A549 (cell line): ENCODE data around the gene IQCC.

Experiments
- CHD2 ChIP-seq: fragments of 150-350 bp; IDR thresholded peaks from 2 replicates; pipeline ENCODE4 v1.6.1; 2014; ENCODE audit warnings: low read length; ENCODE audit not compliant: partially characterized antibody
- CTCF ChIP-seq: fragments of >200 bp; sonication (Bioruptor Twin); formaldehyde crosslinking; IDR thresholded peaks from 3 replicates; pipeline ENCODE4 v1.5.1; 2016
- EHMT2 ChIP-seq: fragments of 200-600 bp; sonication (generic); IDR thresholded peaks from 2 replicates; pipeline ENCODE4 v1.6.1; 2016; ENCODE audit warnings: antibody characterized with exemption, low read depth, mild to moderate bottlenecking, moderate library complexity
- EP300 ChIP-seq, 2 experiments: fragments of >200 bp; sonication (Bioruptor Twin); formaldehyde crosslinking; IDR thresholded peaks; 2 replicates in 1 of 2; 3 replicates in 1 of 2; pipeline ENCODE4 v1.6.1; 2016 to 2017
- JUN ChIP-seq, 2 experiments: fragments of >200 bp; sonication (Bioruptor Twin); formaldehyde crosslinking; IDR thresholded peaks; 2 replicates in 1 of 2; 3 replicates in 1 of 2; pipeline ENCODE4 v1.6.1; 2016 to 2017
- JUNB ChIP-seq: fragments of >200 bp; sonication (Bioruptor Twin); formaldehyde crosslinking; IDR thresholded peaks from 2 replicates; pipeline ENCODE4 v1.6.1; 2016
- POLR2A ChIP-seq: IDR thresholded peaks from 2 replicates; pipeline ENCODE4 v1.6.1; 2012; ENCODE audit warnings: mild to moderate bottlenecking, low read length
- SMC3 ChIP-seq: fragments of >200 bp; sonication (Bioruptor Twin); formaldehyde crosslinking; IDR thresholded peaks from 3 replicates; pipeline ENCODE4 v1.6.1; 2018; ENCODE audit warnings: inconsistent platforms
- TF ChIP-seq, protein P1 (sequence below): IDR thresholded peaks from 2 replicates; pipeline ENCODE4 v1.6.1; 2012

DNA sequence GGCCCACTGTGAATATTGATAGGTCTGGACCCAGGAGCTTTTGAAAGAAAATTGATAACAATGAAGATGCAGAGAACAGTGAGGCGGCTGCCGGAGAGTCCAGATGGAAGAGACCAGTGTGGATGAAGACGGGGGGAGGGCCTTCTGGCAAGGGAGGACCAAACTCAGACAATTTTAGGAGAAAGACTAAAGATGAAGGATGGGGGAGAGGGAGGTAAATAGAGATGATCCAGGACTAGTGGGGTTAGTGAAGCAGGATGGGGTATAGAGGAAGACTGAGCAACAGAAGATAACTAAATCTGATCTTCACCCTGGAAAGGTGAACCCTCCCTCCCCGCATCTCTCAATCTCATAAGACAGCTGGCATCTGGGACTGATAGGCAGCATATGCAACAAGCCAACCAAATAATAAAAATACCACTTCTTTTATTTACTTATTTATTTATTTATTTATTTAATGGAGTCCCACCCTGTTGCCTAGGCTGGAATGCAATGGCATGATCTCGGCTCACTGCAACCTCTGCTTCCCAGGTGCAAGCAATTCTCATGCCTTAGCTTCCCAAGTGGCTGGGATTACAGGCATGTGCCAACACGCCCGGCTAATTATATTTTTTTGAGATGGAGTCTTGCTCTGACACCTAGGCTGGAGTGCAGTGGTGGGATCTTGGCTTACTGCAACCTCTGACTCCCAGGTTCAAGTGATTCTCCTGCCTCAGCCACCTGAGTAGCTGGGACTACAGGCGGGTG is 27.3 kb downstream of the IQCC start:
- no peak for TF ChIP-seq CHD2
- no peak for TF ChIP-seq JUNB
- TF ChIP-seq SMC3: no peak
- no peak for TF ChIP-seq EHMT2
- TF ChIP-seq POLR2A: no peak
- TF ChIP-seq, protein P1, sequence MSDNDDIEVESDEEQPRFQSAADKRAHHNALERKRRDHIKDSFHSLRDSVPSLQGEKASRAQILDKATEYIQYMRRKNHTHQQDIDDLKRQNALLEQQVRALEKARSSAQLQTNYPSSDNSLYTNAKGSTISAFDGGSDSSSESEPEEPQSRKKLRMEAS: no peak
- TF ChIP-seq CTCF: no peak
- no peak for TF ChIP-seq EP300 (IDR thresholded peaks at IDR 0.05)
- no peak for TF ChIP-seq JUN (IDR thresholded peaks at IDR 0.05)
